ENCODE data around the gene SRCAP.

GRCh38 chr16:30764816-30765465 lies 66.0 kb downstream of the SRCAP start:
- TF ChIP-seq EP300 (IDR thresholded peaks at IDR 0.05; ENCODE audit: low read depth) (no peak), POLR2AphosphoS5 (IDR thresholded peaks at IDR 0.05) (no peak), CTCF (IDR thresholded peaks at IDR 0.05) (no peak)

Measured in transverse colon (tissue), 4 donors.